GM18507 (cell line): ENCODE results near the gene LUC7L2.
"Not testable (repeated sequence)": the region's sequence is repeated elsewhere in the genome, so short reads cannot be mapped to it uniquely, and the experiment has no call there.

Experiments used
- DNase-seq: peaks from one replicate; pipeline ENCODE4 v3.0.0; 2011; ENCODE audit warnings: low read depth; ENCODE audit not compliant: insufficient read length; ENCODE audit errors: extremely low spot score
- FAIRE-seq: peaks from 2 replicates; lab custom pipeline; 2011; peaks lifted over from hg19 to GRCh38; lab: Jason Lieb, UNC

LUC7L2 gene

DNA sequence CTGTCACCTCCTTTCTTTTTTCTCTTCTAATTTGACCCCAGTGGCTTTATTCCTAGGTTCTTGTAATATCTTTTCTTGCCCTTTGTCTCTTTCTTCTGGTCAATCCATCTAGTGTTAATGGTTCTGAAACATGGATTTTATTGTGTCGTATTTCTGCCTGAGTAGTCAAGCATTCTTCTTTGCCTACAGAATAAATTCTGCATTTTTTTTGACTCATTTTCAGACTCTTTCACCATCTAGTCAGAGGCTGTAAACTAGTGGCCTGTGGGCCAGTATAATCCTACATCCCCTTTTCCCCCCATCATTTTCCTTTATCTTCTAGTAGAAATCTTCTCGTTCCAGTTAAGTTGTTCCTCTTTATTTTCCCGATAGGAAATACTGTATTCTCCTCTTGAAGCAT is 29.4 kb downstream of the LUC7L2 start:
- FAIRE-seq (no peak), DNase-seq (no peak)

GRCh38 chr7:139389774-139390173 is 30.1 kb downstream of the LUC7L2 start:
- FAIRE-seq (no peak), DNase-seq (no peak)

- no peak for DNase-seq
- no peak for FAIRE-seq
Measured at GRCh38 chr7:139393621-139394211, 34.0 kb downstream of the LUC7L2 start.

DNA sequence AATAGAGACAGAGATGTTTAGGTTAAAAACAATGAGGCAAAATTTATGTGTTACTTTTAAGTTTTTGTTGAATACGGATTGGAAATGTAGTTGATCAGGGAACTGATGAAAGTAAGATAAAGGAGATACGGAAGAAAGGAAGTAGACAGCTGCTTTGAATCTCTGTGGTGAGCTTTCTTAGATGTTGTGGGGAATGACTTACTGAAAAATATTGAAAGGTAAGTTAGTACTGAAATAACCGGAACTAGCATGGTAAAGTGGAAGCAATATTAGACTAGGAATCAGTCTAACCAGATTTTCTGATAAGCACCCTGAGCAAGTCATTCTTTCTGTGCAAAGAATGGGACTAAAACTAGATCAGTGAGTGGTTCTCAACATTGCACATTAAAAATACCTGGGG is 34.8 kb downstream of the LUC7L2 start:
- DNase-seq (no peak), FAIRE-seq (no peak)

GRCh38 chr7:139396323-139396951 is 36.7 kb downstream of the LUC7L2 start:
- FAIRE-seq (peak; percentile 49), DNase-seq (no peak)

GRCh38 chr7:139397192-139397591 is 37.5 kb downstream of the LUC7L2 start:
- FAIRE-seq (no peak), DNase-seq (no peak)

DNA sequence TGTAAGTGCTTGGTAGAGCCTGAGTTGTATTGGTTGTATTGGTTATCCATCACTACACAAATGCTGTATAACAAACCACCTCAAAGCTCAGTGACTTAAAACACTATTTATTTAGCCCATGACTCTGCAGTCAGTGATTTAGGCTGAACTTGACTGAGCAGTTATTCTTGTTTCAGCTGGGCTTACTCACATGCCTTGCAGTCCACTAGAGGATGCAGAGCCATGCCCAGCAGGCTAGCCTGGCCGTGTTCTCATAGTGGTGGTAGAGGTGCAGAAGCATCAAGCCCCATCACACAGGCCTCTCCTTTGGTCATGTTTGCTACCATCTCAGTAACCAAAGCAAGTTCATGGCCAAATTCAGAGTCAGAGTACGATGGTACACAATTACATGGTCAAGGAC is 43.9 kb downstream of the LUC7L2 start:
- FAIRE-seq, result no peak
- DNase-seq, result no peak

GRCh38 chr7:139407555-139407954 is 47.9 kb downstream of the LUC7L2 start:
- DNase-seq (no peak), FAIRE-seq (no peak)

DNA sequence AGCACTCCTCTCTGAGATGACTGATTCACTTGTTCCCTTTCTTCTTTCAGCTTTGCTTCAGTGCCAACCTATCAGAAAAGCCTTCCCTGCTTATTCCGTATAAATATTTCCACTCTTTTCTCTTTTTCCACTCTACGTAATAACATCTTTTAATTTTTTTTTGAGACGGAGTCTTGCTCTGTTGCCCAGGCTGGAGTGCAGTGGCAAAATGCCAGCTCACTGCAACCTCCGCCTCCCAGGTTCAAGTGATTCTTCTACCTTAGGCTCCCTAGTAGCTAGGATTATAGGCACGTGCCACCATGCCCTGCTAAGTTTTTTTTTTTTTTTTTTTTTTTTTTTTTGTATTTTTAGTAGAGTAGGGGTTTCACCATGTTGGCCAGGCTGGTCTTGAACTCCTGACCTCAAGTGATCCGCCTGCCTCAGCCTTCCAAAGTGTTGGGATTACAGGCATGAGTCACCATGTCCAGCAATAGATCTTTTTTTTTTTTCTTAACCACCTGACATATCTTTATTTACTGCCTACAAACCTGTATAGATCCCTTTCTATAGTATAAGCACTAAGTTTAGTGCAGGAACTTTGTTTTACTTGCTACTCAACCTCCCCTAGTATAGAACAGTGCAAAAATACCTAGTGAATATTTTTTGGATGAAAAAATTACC is 55.2 kb downstream of the LUC7L2 start:
- DNase-seq, FAIRE-seq: not testable (repeated sequence)

- FAIRE-seq, result no peak
- no peak for DNase-seq
Measured at GRCh38 chr7:139416405-139416804, 56.7 kb downstream of the LUC7L2 start.

GRCh38 chr7:139417478-139417877 is 57.8 kb downstream of the LUC7L2 start:
- no peak for FAIRE-seq

GRCh38 chr7:139421123-139421522 is 61.4 kb downstream of the LUC7L2 start:
- FAIRE-seq, result no peak

More at GRCh38 chr7:139417478-139417877, 57.8 kb downstream of the LUC7L2 start:
- DNase-seq, result no peak

DNA sequence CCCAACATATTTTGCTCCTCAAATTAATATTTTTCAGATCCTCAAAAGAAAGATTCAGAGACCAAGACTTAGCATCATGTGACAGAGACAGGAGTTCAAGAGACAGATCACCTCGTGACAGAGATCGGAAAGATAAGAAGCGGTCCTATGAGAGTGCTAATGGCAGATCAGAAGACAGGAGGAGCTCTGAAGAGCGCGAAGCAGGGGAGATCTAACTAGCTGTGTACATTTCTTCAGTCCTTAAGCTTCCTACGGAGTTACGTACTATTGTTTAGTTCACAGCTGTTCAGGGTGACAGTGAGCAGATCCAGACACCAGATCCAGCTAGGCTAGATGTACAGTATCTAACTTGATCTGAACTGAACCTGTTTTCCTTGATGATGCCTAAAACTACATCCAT is 62.4 kb downstream of the LUC7L2 start:
- no peak for DNase-seq
- no peak for FAIRE-seq

More at GRCh38 chr7:139421123-139421522, 61.4 kb downstream of the LUC7L2 start:
- DNase-seq, result no peak

DNA sequence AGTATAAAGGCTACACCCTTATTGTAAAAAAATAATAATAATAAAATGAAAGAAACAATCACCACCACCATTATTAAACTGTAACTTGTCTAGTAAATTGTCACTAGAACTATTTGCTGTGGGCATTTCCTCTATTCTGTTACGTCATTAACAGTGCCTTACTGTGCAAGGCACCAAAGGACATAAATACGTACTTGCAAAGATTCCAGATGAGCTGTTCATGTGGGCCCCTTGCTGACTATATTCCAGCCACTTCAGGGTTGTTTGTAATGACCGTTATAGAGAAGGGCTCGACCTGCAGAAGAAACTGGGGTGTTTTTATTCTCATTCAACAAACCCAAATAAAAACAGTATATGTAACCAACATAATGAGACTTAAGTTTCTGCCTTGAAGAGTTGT is 63.4 kb downstream of the LUC7L2 start:
- DNase-seq (no peak), FAIRE-seq (no peak)

DNA sequence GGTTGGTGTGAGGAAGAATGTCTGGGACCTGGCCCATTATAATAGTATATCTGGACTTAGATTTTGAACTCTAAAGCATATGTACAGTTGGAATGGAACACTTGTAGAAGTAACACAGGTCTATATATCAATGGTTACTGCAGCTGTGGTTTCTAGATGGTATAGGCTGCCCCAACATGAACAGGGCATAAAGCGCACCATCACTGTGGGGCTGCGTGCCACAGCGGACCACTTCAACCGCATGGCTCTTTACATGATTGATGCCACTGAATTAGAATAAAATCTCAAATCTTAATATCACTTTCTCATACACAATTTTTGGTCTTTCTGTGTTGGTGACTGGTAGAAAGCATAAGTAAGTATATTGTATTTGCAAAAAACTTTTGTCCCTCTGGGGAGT is 64.3 kb downstream of the LUC7L2 start:
- FAIRE-seq (no peak), DNase-seq (no peak)

DNA sequence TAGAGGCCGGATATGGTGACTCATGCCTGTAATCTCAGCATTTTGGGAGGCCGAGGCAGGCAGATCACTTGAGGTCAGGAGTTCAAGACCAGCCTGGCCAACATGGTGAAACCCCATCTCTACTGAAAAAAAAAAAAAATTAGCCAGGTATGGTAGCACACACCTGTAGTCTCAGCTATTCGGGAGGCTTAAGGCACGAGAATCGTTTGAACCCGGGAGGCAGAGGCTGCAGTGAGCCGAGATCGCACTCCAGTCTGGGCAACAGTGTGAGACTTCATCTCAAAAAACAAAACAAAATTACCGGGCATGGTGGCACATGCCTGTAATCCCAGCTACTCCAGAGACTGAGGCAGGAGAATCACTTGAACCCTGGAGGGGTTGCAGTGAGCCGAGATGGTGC is 66.0 kb downstream of the LUC7L2 start:
- FAIRE-seq, DNase-seq: not testable (repeated sequence)

- no peak for FAIRE-seq
- DNase-seq, result no peak
Measured at GRCh38 chr7:139426258-139427028, 66.7 kb downstream of the LUC7L2 start.

GRCh38 chr7:139427029-139427420 is 67.3 kb downstream of the LUC7L2 start:
- FAIRE-seq (no peak), DNase-seq (no peak)

DNA sequence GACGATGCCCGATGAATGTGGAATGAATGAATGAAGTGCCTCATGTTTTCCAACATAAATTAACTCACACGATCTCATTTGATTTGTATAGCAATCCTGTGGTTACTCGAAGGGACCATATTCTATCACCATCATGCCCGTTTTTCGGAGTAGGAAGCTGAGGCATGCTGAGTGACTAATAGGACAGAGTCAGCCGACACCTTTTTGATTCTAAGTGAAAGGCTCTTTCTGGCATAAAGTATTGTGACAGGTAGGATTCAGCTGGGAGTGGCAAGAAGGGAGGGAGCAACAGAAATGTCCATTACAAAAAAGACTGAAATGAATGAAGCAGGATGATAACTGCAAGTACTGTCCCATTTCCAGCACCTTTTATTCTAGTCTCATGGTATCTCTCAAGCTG is 68.1 kb downstream of the LUC7L2 start:
- FAIRE-seq, result no peak

DNA sequence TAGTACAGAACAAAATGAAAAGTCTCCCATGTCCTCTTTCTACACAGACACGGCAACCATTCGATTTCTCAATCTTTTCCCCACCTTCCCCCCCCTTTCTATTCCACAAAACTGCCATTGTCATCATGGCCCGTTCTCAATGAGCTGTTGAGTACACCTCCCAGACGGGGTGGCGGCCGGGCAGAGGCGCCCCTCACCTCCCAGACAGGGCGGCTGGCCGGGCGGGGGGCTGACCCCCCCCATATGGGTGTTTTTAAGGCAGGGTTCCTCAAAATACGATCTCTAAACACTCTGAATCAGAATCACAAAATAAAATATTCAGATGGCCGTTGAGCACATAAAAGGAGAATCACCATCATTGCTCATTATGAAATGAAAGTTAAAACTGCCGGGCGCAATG is 70.0 kb downstream of the LUC7L2 start:
- FAIRE-seq, DNase-seq: not testable (repeated sequence)

More for the DNA sequence above, 68.1 kb downstream of the LUC7L2 start:
- DNase-seq, result no peak
